Trophoblast cell (in vitro differentiated cells and primary cell): Measurements from ENCODE around the gene MSANTD1.

Source experiments
- DNase-seq, 2 donors: peaks; one replicate each; pipeline ENCODE4 v3.0.0-alpha.2; 2016
- H2AFZ ChIP-seq: 2 replicates; pipeline ENCODE4 v1.6.1; 2013; ENCODE audit warnings: low read length, moderate library complexity, mild to moderate bottlenecking; ENCODE audit not compliant: insufficient read depth, poor library complexity
- H2AK5ac ChIP-seq: 2 replicates; pipeline ENCODE4 v1.6.1; 2013; ENCODE audit warnings: mild to moderate bottlenecking, low read length
- H2BK120ac ChIP-seq: 2 replicates; pipeline ENCODE4 v1.6.1; 2013; ENCODE audit warnings: low read length, mild to moderate bottlenecking, moderate library complexity; ENCODE audit not compliant: insufficient read depth, poor library complexity
- H2BK12ac ChIP-seq: 2 replicates; pipeline ENCODE4 v1.6.1; 2013; ENCODE audit warnings: mild to moderate bottlenecking, low read length, moderate library complexity
- H2BK5ac ChIP-seq: 2 replicates; pipeline ENCODE4 v1.6.1; 2013; ENCODE audit warnings: low read length, low read depth, moderate library complexity, mild to moderate bottlenecking; ENCODE audit not compliant: poor library complexity
- H3K14ac ChIP-seq: 2 replicates; pipeline ENCODE4 v1.6.1; 2013; ENCODE audit warnings: mild to moderate bottlenecking, low read length
- H3K18ac ChIP-seq: 2 replicates; pipeline ENCODE4 v1.6.1; 2013; ENCODE audit warnings: mild to moderate bottlenecking, low read length
- H3K23ac ChIP-seq: 2 replicates; pipeline ENCODE4 v1.6.1; 2013; ENCODE audit warnings: low read length
- H3K27ac ChIP-seq: 2 replicates; pipeline ENCODE4 v1.5.1; 2013; ENCODE audit warnings: low read depth, mild to moderate bottlenecking, inconsistent platforms, low read length, moderate library complexity
- H3K27me3 ChIP-seq: 2 replicates; pipeline ENCODE4 v1.6.1; 2013; ENCODE audit warnings: inconsistent platforms, mild to moderate bottlenecking, low read length, moderate library complexity; ENCODE audit not compliant: insufficient read depth
- H3K36me3 ChIP-seq, 2 experiments: 1 replicate in 1 of 2; 2 replicates in 1 of 2; pipeline ENCODE4 v1.6.1; 2013; ENCODE audit warnings: low read length in 2 of 2, mild to moderate bottlenecking in 2 of 2, moderate library complexity in 1 of 2; ENCODE audit not compliant: insufficient read depth in 2 of 2, control insufficient read depth in 1 of 2
- H3K4ac ChIP-seq: 2 replicates; pipeline ENCODE4 v1.6.1; 2013; ENCODE audit warnings: low read depth, mild to moderate bottlenecking, low read length, moderate library complexity
- H3K4me1 ChIP-seq, 2 experiments: 1 replicate in 1 of 2; 2 replicates in 1 of 2; pipeline ENCODE4 v1.6.1; 2013; ENCODE audit warnings: low read length in 2 of 2, mild to moderate bottlenecking in 2 of 2, moderate library complexity in 1 of 2; ENCODE audit not compliant: insufficient read depth in 2 of 2, control insufficient read depth in 1 of 2
- H3K4me2 ChIP-seq: 2 replicates; pipeline ENCODE4 v1.6.1; 2013; ENCODE audit warnings: inconsistent platforms, mild to moderate bottlenecking, low read length, moderate library complexity
- H3K4me3 ChIP-seq: 2 replicates; pipeline ENCODE4 v1.5.1; 2013; ENCODE audit warnings: mild to moderate bottlenecking, low read depth, low read length, inconsistent platforms
- H3K79me1 ChIP-seq: one replicate; pipeline ENCODE4 v1.6.1; 2013; ENCODE audit warnings: low read length
- H3K79me2 ChIP-seq: 2 replicates; pipeline ENCODE4 v1.6.1; 2013; ENCODE audit warnings: low read length, mild to moderate bottlenecking; ENCODE audit not compliant: control insufficient read depth, insufficient read depth, poor library complexity
- H3K9ac ChIP-seq: 2 replicates; pipeline ENCODE4 v1.6.1; 2013; ENCODE audit warnings: mild to moderate bottlenecking, low read length
- H3K9me3 ChIP-seq: 2 replicates; pipeline ENCODE4 v1.6.1; 2013; ENCODE audit warnings: low read depth, mild to moderate bottlenecking, control low read depth, inconsistent platforms, low read length; ENCODE audit not compliant: insufficient read depth
- H4K12ac ChIP-seq: 2 replicates; pipeline ENCODE4 v1.6.1; 2013; ENCODE audit warnings: low read depth, mild to moderate bottlenecking, low read length, moderate library complexity
- H4K8ac ChIP-seq: 2 replicates; pipeline ENCODE4 v1.6.1; 2013; ENCODE audit warnings: low read depth, mild to moderate bottlenecking, low read length, moderate library complexity
- H4K91ac ChIP-seq: one replicate; pipeline ENCODE4 v1.6.1; 2013; ENCODE audit warnings: low read depth, mild to moderate bottlenecking, low read length, moderate library complexity
- WGBS: extraction: QIAGEN DNeasy Blood & Tissue Kit; methylation state at CpG from one replicate; pipeline ENCODE4 v1.1.7; 2013; ENCODE audit warnings: missing lambda C conversion rate; ENCODE audit not compliant: insufficient read length, insufficient coverage; ENCODE audit errors: extremely low coverage; 5-methylcytosine and 5-hydroxymethylcytosine counted together

The MSANTD1 gene

GRCh38 chr4:3210467-3210866 lies 38.5 kb upstream of the MSANTD1 start:
- H3K79me1 ChIP-seq: no peaks in the 10 kb centered on the region
- H2AK5ac ChIP-seq: no peak overlapping the region
- no peak overlapping the region for H2BK12ac ChIP-seq
- H4K91ac ChIP-seq: no peak overlapping the region
- peaks cover 0 to 4% of the 10 kb centered on the region in 2 experiments for H3K4me1 ChIP-seq
- H3K23ac ChIP-seq: no peak overlapping the region
- H4K12ac ChIP-seq: no peak overlapping the region
- H2BK5ac ChIP-seq: no peak overlapping the region
- DNase-seq: no peak
- no peak overlapping the region for H3K27ac ChIP-seq
- H3K79me2 ChIP-seq: no peaks in the 10 kb centered on the region
- no peak overlapping the region for H2BK120ac ChIP-seq
- no peak overlapping the region for H3K14ac ChIP-seq
- no CpG with 5 or more reads among the region's 6 CpGs for WGBS
- H3K4me2 ChIP-seq: no peak overlapping the region
- no peak overlapping the region for H4K8ac ChIP-seq
- peaks cover 49 to 67% of the 10 kb centered on the region in 2 experiments for H3K36me3 ChIP-seq
- no peak overlapping the region for H3K18ac ChIP-seq
- H3K4ac ChIP-seq: no peak overlapping the region
- H3K27me3 ChIP-seq: no peaks in the 10 kb centered on the region
- H3K9me3 ChIP-seq: no peaks in the 10 kb centered on the region
- no peak overlapping the region for H3K9ac ChIP-seq
- no peak overlapping the region for H2AFZ ChIP-seq
- H3K4me3 ChIP-seq: no peak overlapping the region

GRCh38 chr4:3211866-3212265 lies 37.1 kb upstream of the MSANTD1 start:
- Histone ChIP-seq H2BK120ac (no peak overlapping the region), H2BK5ac (no peak overlapping the region), H3K79me1 (no peaks in the 10 kb centered on the region), H3K9me3 (no peaks in the 10 kb centered on the region), H2AFZ (no peak overlapping the region), H3K9ac (no peak overlapping the region), H3K36me3 (peaks cover 51 to 67% of the 10 kb centered on the region in 2 experiments), H3K14ac (no peak overlapping the region), H4K8ac (no peak overlapping the region), H4K91ac (no peak overlapping the region), H2AK5ac (no peak overlapping the region), H3K4me3 (no peak overlapping the region), H3K27me3 (no peaks in the 10 kb centered on the region), H3K4me1 (peaks cover 0 to 4% of the 10 kb centered on the region in 2 experiments), H3K23ac (no peak overlapping the region), H4K12ac (no peak overlapping the region), H3K79me2 (no peaks in the 10 kb centered on the region), H3K18ac (no peak overlapping the region), H3K4me2 (no peak overlapping the region), H3K27ac (no peak overlapping the region), H3K4ac (no peak overlapping the region), H2BK12ac (no peak overlapping the region)
- DNase-seq: no peak
- no CpG with 5 or more reads among the region's 8 CpGs for WGBS

GRCh38 chr4:3212391-3213105 lies 36.4 kb upstream of the MSANTD1 start:
- Histone ChIP-seq H3K79me1 (no peaks in the 10 kb centered on the region), H3K36me3 (peaks cover 53 to 67% of the 10 kb centered on the region in 2 experiments), H2BK120ac (no peak overlapping the region), H3K14ac (no peak overlapping the region), H3K9ac (no peak overlapping the region), H3K9me3 (no peaks in the 10 kb centered on the region), H2BK5ac (no peak overlapping the region), H3K27ac (no peak overlapping the region), H3K23ac (no peak overlapping the region), H2BK12ac (no peak overlapping the region), H3K79me2 (no peaks in the 10 kb centered on the region), H3K4ac (no peak overlapping the region), H4K8ac (no peak overlapping the region), H2AK5ac (no peak overlapping the region), H3K4me1 (peaks cover 0 to 4% of the 10 kb centered on the region in 2 experiments), H3K4me3 (no peak overlapping the region), H3K18ac (no peak overlapping the region), H3K4me2 (no peak overlapping the region), H2AFZ (no peak overlapping the region), H3K27me3 (no peaks in the 10 kb centered on the region), H4K12ac (no peak overlapping the region), H4K91ac (no peak overlapping the region)
- DNase-seq: no peak
- no CpG with 5 or more reads among the region's 12 CpGs for WGBS

GRCh38 chr4:3213106-3213425 lies 35.9 kb upstream of the MSANTD1 start:
- H4K91ac ChIP-seq: no peak overlapping the region
- no peak overlapping the region for H3K18ac ChIP-seq
- no peak overlapping the region for H4K8ac ChIP-seq
- no peak overlapping the region for H3K9ac ChIP-seq
- H2AFZ ChIP-seq: no peak overlapping the region
- no peak overlapping the region for H3K27ac ChIP-seq
- no peak overlapping the region for H2BK5ac ChIP-seq
- no peak overlapping the region for H3K14ac ChIP-seq
- peaks cover 57 to 69% of the 10 kb centered on the region in 2 experiments for H3K36me3 ChIP-seq
- no peaks in the 10 kb centered on the region for H3K27me3 ChIP-seq
- peaks cover 0 to 4% of the 10 kb centered on the region in 2 experiments for H3K4me1 ChIP-seq
- H4K12ac ChIP-seq: no peak overlapping the region
- no peak overlapping the region for H3K4ac ChIP-seq
- H3K79me1 ChIP-seq: no peaks in the 10 kb centered on the region
- H3K4me2 ChIP-seq: no peak overlapping the region
- no peak overlapping the region for H2BK12ac ChIP-seq
- no peaks in the 10 kb centered on the region for H3K9me3 ChIP-seq
- no peaks in the 10 kb centered on the region for H3K79me2 ChIP-seq
- H3K23ac ChIP-seq: no peak overlapping the region
- no peak overlapping the region for H2AK5ac ChIP-seq
- DNase-seq: no peak
- WGBS: no CpG with 5 or more reads among the region's 4 CpGs
- H3K4me3 ChIP-seq: no peak overlapping the region
- H2BK120ac ChIP-seq: no peak overlapping the region
